ENCODE data around the gene ARRDC1.
"Not testable (repeated sequence)": the region's sequence is repeated elsewhere in the genome, so short reads cannot be mapped to it uniquely, and the experiment has no call there.

Gene ARRDC1

GRCh38 chr9:137605121-137606004 is at the start of gene ARRDC1:
ARRDC1 (plus strand) TSS chr9:137605686; CDS start chr9:137605718, 32 bp downstream.
- peak; percentile 87 for DNase-seq

- DNase-seq = no peak
Measured at GRCh38 chr9:137556069-137556838, 49.2 kb upstream of the ARRDC1 start.

- DNase-seq = no peak
Measured at GRCh38 chr9:137558127-137558526, 47.4 kb upstream of the ARRDC1 start.

GRCh38 chr9:137564134-137564533 is 41.4 kb upstream of the ARRDC1 start:
- no peak for DNase-seq

- DNase-seq = no peak
Measured at GRCh38 chr9:137564817-137565411, 40.6 kb upstream of the ARRDC1 start.

- not testable (repeated sequence) for DNase-seq
Measured at GRCh38 chr9:137568445-137568844, 37.0 kb upstream of the ARRDC1 start.

- no peak for DNase-seq
Measured at GRCh38 chr9:137569609-137570203, 35.8 kb upstream of the ARRDC1 start.

GRCh38 chr9:137570566-137570965 is 34.9 kb upstream of the ARRDC1 start:
- no peak for DNase-seq

- no peak for DNase-seq
Measured at GRCh38 chr9:137574192-137574591, 31.3 kb upstream of the ARRDC1 start.

GRCh38 chr9:137575364-137575715 is 30.1 kb upstream of the ARRDC1 start:
- no peak for DNase-seq

- no peak for DNase-seq
Measured at GRCh38 chr9:137575716-137576411, 29.6 kb upstream of the ARRDC1 start.

GRCh38 chr9:137578518-137579258 is 26.8 kb upstream of the ARRDC1 start, which contains the start of gene DPH7:
DPH7 (minus strand) TSS chr9:137578925; CDS start chr9:137578777, 148 bp downstream.
- DNase-seq = peak; percentile 90

GRCh38 chr9:137579259-137579604 is 26.3 kb upstream of the ARRDC1 start:
- no peak for DNase-seq

GRCh38 chr9:137580209-137580953 is 25.1 kb upstream of the ARRDC1 start:
- DNase-seq = no peak

- no peak for DNase-seq
Measured at GRCh38 chr9:137580954-137581322, 24.5 kb upstream of the ARRDC1 start.

GRCh38 chr9:137581361-137582285 is 23.9 kb upstream of the ARRDC1 start:
- no peak for DNase-seq

- DNase-seq = no peak
Measured at GRCh38 chr9:137582286-137582860, 23.1 kb upstream of the ARRDC1 start.

GRCh38 chr9:137583347-137583746 is 22.1 kb upstream of the ARRDC1 start:
- no peak for DNase-seq

GRCh38 chr9:137583957-137584356 is 21.5 kb upstream of the ARRDC1 start:
- no peak for DNase-seq

GRCh38 chr9:137586854-137587253 is 18.6 kb upstream of the ARRDC1 start:
- no peak for DNase-seq

All from NCI-H2029 (cell line).